Activated CD8-positive, alpha-beta memory T cell treated with anti-CD3 and anti-CD28 coated beads for 1 hour (primary cell): ENCODE data around the gene PSMF1.

Source experiments
- DNase-seq, 2 donors: peaks; one replicate each; pipeline ENCODE4 v3.0.0-alpha.2; 2020; ENCODE audit warnings: low read depth in 1 of 2; ENCODE audit errors: extremely low read depth in 1 of 2

The PSMF1 gene, protein sequence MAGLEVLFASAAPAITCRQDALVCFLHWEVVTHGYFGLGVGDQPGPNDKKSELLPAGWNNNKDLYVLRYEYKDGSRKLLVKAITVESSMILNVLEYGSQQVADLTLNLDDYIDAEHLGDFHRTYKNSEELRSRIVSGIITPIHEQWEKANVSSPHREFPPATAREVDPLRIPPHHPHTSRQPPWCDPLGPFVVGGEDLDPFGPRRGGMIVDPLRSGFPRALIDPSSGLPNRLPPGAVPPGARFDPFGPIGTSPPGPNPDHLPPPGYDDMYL

GRCh38 chr20:1118336-1119127 lies at the start of gene PSMF1:
Gene PSMF1, plus strand, starts transcription at chr20:1118602. Its CDS starts 172 bp downstream, at chr20:1118774.
- DNase-seq = peak; percentile 88 to 94

DNA sequence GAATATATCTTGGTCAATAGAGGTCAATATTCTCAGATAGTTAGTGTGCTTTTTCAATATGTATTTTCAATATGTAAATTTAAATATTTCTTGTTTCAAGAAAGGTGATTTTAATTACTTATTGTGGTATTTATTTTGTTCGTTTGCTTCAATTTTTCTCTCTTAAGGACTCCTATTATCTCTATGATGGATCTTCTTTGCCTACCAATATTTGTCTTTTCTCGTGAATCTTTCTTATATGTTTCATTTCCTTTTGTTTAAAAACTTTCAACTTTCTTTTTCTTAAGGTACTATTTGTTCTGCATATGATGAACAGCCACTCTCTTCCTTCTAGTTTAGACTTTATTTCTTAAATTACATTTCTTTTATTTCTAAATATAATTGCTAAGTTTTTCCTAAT lies 46.1 kb upstream of the PSMF1 start:
- DNase-seq = no peak

DNA sequence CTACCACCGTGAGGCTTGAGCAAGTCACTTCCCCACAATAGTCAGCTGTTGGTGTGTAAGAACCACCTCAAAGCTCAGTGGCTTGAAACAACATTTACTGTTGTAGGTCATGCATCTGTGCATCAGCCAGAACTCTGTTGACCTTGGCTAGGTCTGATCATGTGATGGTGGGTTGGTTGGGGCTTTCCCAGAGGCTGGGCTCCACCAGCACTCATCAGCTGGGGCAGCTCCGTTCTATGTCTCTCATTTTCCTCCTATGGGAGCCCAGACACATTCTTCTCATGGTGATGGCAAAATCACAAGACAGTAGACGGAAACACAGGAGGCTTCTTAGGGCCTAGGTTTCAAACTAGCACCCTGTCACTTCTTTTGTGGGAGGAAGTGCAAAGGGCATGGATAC lies 42.8 kb upstream of the PSMF1 start:
- DNase-seq = no peak

DNA sequence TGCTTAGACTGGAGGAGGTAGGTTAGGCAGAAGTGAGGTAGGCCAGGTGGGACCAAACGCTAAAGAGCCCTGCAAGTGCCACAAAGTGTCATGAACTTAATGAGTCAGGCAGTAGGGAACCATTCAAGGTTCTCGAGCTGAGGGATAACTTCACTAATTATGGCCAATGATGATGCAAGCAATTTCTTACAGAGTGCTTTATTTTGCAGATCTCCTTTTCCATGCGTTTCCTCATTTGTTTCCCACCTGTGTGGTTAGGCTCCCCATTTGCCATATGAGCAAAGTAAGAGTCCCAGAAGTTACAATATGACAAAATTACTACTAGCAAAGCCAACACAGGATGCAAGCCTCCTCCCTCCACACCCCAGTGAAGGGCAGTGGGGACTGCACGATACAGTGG lies 36.5 kb upstream of the PSMF1 start:
- DNase-seq = no peak

- no peak for DNase-seq
Measured at GRCh38 chr20:1083431-1084080, 34.8 kb upstream of the PSMF1 start.

GRCh38 chr20:1085492-1086276 lies 32.7 kb upstream of the PSMF1 start:
- no peak for DNase-seq

- no peak for DNase-seq
Measured at GRCh38 chr20:1086277-1087213, 31.9 kb upstream of the PSMF1 start.

DNA sequence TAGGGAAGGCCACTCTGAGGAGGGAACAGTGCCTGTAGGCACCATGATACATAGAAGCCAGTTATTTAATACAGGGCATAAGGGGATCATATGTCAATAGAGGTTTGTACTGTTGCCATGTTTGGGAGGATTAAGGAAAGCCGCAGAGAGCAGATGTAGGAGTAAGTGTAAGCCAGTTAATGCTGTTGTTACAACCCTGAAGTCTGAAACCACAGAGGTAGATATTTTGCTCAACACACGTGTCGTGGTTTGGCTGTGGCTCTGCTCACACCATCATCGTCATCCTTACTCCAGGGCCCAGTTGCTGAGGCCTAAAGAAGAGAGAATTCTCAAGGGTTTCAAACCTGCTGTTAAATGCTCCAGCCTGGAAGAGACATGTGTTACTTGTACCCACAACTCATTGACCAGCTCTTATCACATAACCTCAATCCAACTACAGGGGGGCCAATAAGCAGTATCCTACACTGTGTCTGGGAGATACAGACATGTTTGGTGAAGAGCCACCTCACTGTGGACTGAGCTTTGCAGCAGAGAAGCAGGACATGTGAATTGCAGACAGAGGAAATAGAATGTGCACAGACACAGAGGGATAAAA lies 31.0 kb upstream of the PSMF1 start:
- DNase-seq = no peak

DNA sequence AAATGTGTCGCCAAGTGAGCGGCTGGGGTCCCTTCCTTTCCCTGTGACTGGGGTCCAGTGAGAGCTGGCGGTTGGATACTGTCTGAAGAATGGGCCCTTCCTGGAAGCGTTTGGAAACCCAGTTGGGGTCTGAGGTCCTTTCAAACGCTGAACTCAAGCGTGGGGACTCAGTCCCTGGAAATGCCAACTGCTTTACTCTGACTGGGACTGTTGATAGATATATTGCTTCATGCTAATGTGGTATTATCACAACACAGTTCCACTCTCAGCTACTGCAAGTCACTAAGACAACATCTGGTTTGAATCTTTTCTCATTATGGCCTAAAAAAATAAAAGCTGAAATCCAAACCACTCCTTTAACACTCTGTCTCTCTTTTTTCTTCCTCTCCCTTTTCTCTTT lies 23.7 kb upstream of the PSMF1 start:
- no peak for DNase-seq

GRCh38 chr20:1101533-1101932 lies 16.9 kb upstream of the PSMF1 start:
- DNase-seq = no peak

DNA sequence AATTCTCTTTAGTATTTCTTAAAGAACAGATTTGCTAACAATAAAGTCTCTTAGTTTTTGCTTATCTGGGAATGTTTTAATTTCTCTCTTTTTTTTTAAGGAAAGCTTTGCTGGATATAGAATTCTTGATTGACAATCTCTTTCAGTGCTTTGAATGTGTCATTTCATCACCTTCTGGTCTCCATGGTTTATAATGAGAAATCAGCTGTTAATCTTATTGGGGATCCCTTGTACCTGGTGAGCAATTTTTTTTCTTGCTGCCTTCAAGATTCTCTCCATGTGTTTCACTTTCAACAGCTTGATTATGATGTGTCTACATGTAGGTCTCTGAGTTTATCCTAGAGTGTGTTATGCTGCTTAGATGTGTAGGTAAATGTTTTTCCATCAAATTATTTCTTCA lies 16.4 kb upstream of the PSMF1 start:
- no peak for DNase-seq

GRCh38 chr20:1103751-1104150 lies 14.7 kb upstream of the PSMF1 start:
- no peak for DNase-seq

GRCh38 chr20:1105599-1106194 lies 12.7 kb upstream of the PSMF1 start:
- no peak for DNase-seq

- no peak for DNase-seq
Measured at GRCh38 chr20:1107176-1107575, 11.2 kb upstream of the PSMF1 start.

DNA sequence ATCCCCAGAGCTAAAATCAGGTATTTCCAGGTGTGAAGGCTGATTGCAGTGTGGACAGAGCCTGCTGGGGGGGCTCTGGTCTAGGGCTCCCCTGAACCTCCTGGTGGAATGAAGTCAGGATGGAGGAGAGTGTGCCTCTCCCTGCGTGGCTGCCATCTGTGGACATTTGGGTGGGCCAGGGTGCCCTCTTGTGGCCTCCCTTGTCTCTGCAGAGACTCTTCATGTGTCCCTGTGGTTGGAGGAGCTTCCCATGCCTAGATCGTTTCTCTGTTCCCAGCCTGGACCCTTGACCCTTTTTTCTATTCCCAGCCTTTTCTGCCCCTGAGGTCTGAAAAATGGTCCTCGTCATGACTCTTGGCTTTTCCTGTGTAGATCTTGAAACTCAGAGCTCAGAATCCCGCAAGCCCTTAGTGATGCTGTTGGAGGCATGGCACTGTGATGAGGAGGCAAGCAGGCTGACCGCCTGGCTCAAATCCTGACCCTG lies 9.9 kb upstream of the PSMF1 start:
- DNase-seq = peak in 1 of 2 donors; percentile 30

GRCh38 chr20:1112908-1113307 lies 5.5 kb upstream of the PSMF1 start:
- no peak for DNase-seq

GRCh38 chr20:1118004-1118335 lies 432 bp upstream of the PSMF1 start:
- DNase-seq = no peak

DNA sequence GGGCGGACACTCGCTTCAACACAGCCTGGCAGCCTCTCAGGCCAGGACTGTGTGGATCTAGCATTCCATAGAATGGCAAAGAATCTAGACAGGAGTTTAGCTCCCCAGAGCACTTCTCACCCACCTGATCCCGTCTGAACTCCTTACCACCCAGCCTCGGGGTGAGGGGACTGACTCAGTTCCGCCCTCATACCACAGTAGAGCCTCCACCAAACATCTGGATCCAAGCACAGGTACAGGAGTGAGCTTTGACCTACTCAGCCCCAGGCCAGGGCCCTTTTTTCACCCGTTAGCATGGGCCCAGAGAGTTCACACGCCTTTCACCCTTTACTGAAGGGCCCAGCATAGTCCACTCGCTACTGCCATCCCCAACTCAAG lies 715 bp downstream of the PSMF1 start:
- no peak for DNase-seq

DNA sequence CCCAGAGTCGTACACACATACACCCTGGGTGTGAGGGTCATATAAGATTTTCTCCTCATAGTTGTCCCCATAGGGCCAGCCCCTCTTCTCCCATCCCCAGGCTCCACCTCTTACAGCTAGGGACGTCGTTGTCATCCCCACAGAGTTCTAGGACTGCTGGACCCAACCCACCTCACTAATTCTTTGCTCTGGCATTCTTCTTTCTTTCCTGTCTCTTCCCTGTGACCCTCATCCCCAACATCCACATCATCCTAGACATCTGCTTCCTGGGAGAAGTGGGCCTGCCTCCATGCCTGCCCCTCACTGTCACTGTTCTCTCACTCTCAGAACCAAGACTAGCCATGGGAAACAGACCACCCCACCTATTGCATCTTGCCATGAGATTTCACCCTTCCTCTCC lies 1.1 kb downstream of the PSMF1 start:
- no peak for DNase-seq
